Skeletal muscle tissue (tissue), 4 donors: ENCODE measurements around the gene GUCA1A. TPM values are rescaled to one million over a fixed set of nuclear protein-coding genes. Genes with fewer than 3 reads are reported as not detected.
"Not testable (repeated sequence)": the region's sequence is repeated elsewhere in the genome, so short reads cannot be mapped to it uniquely, and the experiment has no call there.

Experiments
- H3K27ac ChIP-seq: one replicate; pipeline ENCODE4 v1.7.0; 2013; ENCODE audit warnings: mild to moderate bottlenecking, low read depth, low read length, inconsistent platforms
- H3K27me3 ChIP-seq, 3 donors: one replicate each; pipeline ENCODE4 v1.7.0; 2013; ENCODE audit warnings: low read length in 3 of 3; ENCODE audit not compliant: control insufficient read depth in 3 of 3, insufficient read depth in 3 of 3
- H3K36me3 ChIP-seq, 3 donors: one replicate each; pipeline ENCODE4 v1.7.0; 2013; ENCODE audit warnings: low read length in 3 of 3; ENCODE audit not compliant: control insufficient read depth in 3 of 3, insufficient read depth in 3 of 3
- H3K4me1 ChIP-seq, 3 donors: one replicate each; pipeline ENCODE4 v1.7.0; 2013; ENCODE audit warnings: low read length in 3 of 3, mild to moderate bottlenecking in 3 of 3; ENCODE audit not compliant: control insufficient read depth in 3 of 3, insufficient read depth in 3 of 3
- H3K4me3 ChIP-seq, 3 donors: one replicate each; pipeline ENCODE4 v1.7.0; 2013; ENCODE audit warnings: low read length in 3 of 3
- H3K9ac ChIP-seq, 3 donors: one replicate each; pipeline ENCODE4 v1.7.0; 2013; ENCODE audit warnings: low read length in 3 of 3, mild to moderate bottlenecking in 3 of 3, moderate library complexity in 2 of 3, low read depth in 1 of 3
- H3K9me3 ChIP-seq, 3 donors: one replicate each; pipeline ENCODE4 v1.7.0; 2013; ENCODE audit warnings: low read length in 3 of 3; ENCODE audit not compliant: control insufficient read depth in 3 of 3
- total RNA-seq: library from RNA; depleted of rRNA; stranded (reverse); fragments of >200 nt; gene quantifications from one replicate; pipeline ENCODE4 v1.2.3, GENCODE V29; 2014
- donor health status: Osteomylitis.

The GUCA1A gene
- total RNA-seq, 1 donor from 2014 or later, result not detected

GRCh38 chr6:42142118-42142835 is 30.9 kb upstream of the GUCA1A start, which contains the start of gene C6orf132:
Gene C6orf132, minus strand, starts transcription at chr6:42142620. Its CDS starts 176 bp downstream, at chr6:42142444.
- peaks cover 16 to 31% (median 17%) of the 10 kb centered on the region in 3 donors for H3K27me3 ChIP-seq
- peak within 1 kb of the TSS in 2 of 3 donors; percentile 40 to 43 for H3K9ac ChIP-seq
- peak within 1 kb of the TSS; percentile 52 for H3K27ac ChIP-seq
- H3K9me3 ChIP-seq, result no peaks in the 10 kb centered on the region
- peaks cover 0 to 6% (median 3%) of the 10 kb centered on the region in 3 donors for H3K4me1 ChIP-seq
- peak within 1 kb of the TSS; percentile 19 to 52 (median 46) for H3K4me3 ChIP-seq
- no peaks in the 10 kb centered on the region for H3K36me3 ChIP-seq

GRCh38 chr6:42147138-42147562 is 26.0 kb upstream of the GUCA1A start:
- Histone ChIP-seq H3K9ac (no peak overlapping the region), H3K4me1 (peaks cover 0 to 6% (median 3%) of the 10 kb centered on the region in 3 donors)

GRCh38 chr6:42148058-42148457 is 25.1 kb upstream of the GUCA1A start:
- Histone ChIP-seq H3K4me1 (no peaks in the 10 kb centered on the region), H3K9ac (no peak overlapping the region), H3K27me3 (peaks cover 3 to 9% (median 6%) of the 10 kb centered on the region in 3 donors), H3K9me3 (no peaks in the 10 kb centered on the region), H3K4me3 (no peak overlapping the region), H3K36me3 (no peaks in the 10 kb centered on the region), H3K27ac (no peak overlapping the region)

More at GRCh38 chr6:42147138-42147562, 26.0 kb upstream of the GUCA1A start:
- Histone ChIP-seq H3K27ac (no peak overlapping the region), H3K9me3 (no peaks in the 10 kb centered on the region), H3K36me3 (no peaks in the 10 kb centered on the region), H3K4me3 (no peak overlapping the region), H3K27me3 (peaks cover 6 to 16% (median 11%) of the 10 kb centered on the region in 3 donors)

- no peaks in the 10 kb centered on the region for H3K9me3 ChIP-seq
- no peaks in the 10 kb centered on the region for H3K4me1 ChIP-seq
- no peaks in the 10 kb centered on the region for H3K36me3 ChIP-seq
- H3K27me3 ChIP-seq, result peaks cover 0 to 7% (median 0%) of the 10 kb centered on the region in 3 donors
- no peak overlapping the region for H3K4me3 ChIP-seq
- no peak overlapping the region for H3K27ac ChIP-seq
- H3K9ac ChIP-seq, result no peak overlapping the region
These were observed 22.9 kb upstream of the GUCA1A start for GRCh38 chr6:42150254-42150653.

GRCh38 chr6:42152024-42152423 is 21.1 kb upstream of the GUCA1A start:
- Histone ChIP-seq H3K36me3 (no peaks in the 10 kb centered on the region), H3K4me3 (no peak overlapping the region), H3K9ac (no peak overlapping the region), H3K27ac (no peak overlapping the region), H3K27me3 (peaks cover 0 to 7% (median 0%) of the 10 kb centered on the region in 3 donors), H3K4me1 (no peaks in the 10 kb centered on the region), H3K9me3 (no peaks in the 10 kb centered on the region)

- not testable (repeated sequence) for H3K9ac ChIP-seq, H3K4me1 ChIP-seq, H3K27me3 ChIP-seq, H3K9me3 ChIP-seq, H3K27ac ChIP-seq, H3K4me3 ChIP-seq, H3K36me3 ChIP-seq
These were observed 20.5 kb upstream of the GUCA1A start for GRCh38 chr6:42152528-42153213.

- Histone ChIP-seq H3K27ac (no peak overlapping the region), H3K4me1 (no peaks in the 10 kb centered on the region), H3K9ac (no peak overlapping the region), H3K9me3 (no peaks in the 10 kb centered on the region), H3K27me3 (peaks cover 0 to 7% (median 0%) of the 10 kb centered on the region in 3 donors), H3K36me3 (no peaks in the 10 kb centered on the region), H3K4me3 (no peak overlapping the region)
These were observed 19.2 kb upstream of the GUCA1A start for GRCh38 chr6:42153921-42154320.

- Histone ChIP-seq H3K9me3 (no peaks in the 10 kb centered on the region), H3K4me1 (peaks cover 0 to 2% (median 0%) of the 10 kb centered on the region in 3 donors), H3K4me3 (no peak overlapping the region), H3K27me3 (peaks cover 0 to 7% (median 0%) of the 10 kb centered on the region in 3 donors), H3K9ac (no peak overlapping the region), H3K27ac (no peak overlapping the region), H3K36me3 (no peaks in the 10 kb centered on the region)
These were observed 18.5 kb upstream of the GUCA1A start for GRCh38 chr6:42154461-42155209.

- peaks cover 1 to 7% (median 2%) of the 10 kb centered on the region in 3 donors for H3K27me3 ChIP-seq
- H3K4me3 ChIP-seq, result no peak overlapping the region
- H3K9me3 ChIP-seq, result no peaks in the 10 kb centered on the region
- peaks cover 0 to 2% (median 0%) of the 10 kb centered on the region in 3 donors for H3K4me1 ChIP-seq
- no peak overlapping the region for H3K27ac ChIP-seq
- H3K36me3 ChIP-seq, result no peaks in the 10 kb centered on the region
- H3K9ac ChIP-seq, result no peak overlapping the region
These were observed 17.9 kb upstream of the GUCA1A start for GRCh38 chr6:42155293-42155692.
